HG03432 (cell line): ENCODE results near the gene ALDH3B2.
"Not testable (repeated sequence)": the region's sequence is repeated elsewhere in the genome, so short reads cannot be mapped to it uniquely, and the experiment has no call there.

Source experiments
- ATAC-seq: cut with Tn5 transposase; IDR thresholded peaks from one replicate; pipeline ENCODE4 v1.9.1; 2021; ENCODE audit warnings: mild to moderate bottlenecking, moderate library complexity; ENCODE audit not compliant: unreplicated experiment

The ALDH3B2 gene

DNA sequence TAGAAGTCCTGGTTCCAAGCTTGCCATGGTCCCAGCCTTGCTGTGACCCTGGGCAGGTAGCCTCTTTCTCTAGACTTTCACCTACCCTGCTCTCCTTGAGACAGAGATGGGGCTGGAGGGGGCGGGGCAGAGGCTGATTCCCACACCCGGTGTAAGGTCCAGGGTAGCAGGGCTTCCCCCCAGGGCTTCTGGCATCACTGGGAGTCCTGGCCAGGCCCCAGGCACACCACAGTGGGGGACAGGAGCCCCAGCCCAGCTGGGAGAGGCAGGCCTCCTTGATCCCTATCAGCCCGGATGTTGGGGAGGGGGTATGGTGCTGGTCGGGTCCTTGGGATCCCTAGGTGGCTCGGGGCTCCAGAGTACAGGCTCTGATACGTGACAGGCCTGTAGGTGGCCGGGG lies 43.0 kb downstream of the ALDH3B2 start:
- ATAC-seq = no peak

DNA sequence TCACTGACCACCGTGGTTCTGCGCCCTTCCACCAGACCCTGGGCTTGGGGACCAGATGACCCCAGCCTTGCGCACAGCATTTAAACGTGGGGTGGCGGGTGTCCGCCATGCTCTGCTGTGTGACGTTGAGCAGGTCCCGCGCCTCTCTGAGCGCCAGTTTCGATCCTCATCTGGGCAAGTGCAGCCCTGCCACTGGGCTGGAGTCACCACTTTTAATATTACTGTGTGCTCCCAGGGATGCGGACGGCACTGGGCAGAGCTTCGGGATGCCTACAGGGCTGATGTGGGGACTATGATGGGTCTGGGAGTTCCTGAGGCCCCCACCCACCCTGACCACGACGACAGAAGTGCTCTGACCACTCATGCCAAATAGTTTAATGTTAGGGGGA lies 43.5 kb downstream of the ALDH3B2 start:
- no peak for ATAC-seq

DNA sequence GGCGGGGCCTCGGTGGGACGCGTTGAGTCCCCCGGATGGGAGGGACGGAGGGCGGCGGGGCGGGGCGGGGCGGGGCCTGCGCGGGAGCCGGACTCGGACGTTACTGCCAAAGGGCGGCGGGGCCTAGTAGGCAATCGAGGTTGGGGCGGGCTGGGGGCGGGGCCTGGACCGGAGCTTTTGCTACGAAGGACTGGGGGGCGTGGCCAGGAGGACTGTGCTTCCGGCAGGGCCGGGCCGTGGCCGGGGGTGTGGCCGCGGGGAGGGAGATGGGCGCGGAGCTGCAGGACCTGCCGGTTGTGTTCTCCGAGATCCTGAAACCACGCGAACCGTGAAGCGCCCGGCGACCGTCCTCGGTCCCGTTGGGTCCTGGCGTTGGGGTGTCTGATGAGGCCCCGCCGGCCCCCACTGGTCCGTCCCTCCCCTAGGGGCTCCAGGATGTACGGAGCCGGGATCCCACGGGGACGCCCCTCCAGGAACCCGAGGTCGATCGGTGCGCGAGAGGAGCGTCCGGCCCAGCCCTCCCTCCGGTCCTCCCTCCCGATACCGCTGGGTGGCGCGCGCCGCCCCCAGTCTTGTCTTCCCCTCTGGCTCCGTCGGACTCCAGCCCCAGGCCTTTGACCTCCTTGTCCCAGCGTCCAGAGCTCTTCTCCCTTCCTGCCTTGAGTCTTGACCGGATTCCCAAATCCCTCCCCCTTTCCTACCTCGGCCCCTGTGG lies 44.0 kb downstream of the ALDH3B2 start:
- peak; percentile 68 for ATAC-seq

DNA sequence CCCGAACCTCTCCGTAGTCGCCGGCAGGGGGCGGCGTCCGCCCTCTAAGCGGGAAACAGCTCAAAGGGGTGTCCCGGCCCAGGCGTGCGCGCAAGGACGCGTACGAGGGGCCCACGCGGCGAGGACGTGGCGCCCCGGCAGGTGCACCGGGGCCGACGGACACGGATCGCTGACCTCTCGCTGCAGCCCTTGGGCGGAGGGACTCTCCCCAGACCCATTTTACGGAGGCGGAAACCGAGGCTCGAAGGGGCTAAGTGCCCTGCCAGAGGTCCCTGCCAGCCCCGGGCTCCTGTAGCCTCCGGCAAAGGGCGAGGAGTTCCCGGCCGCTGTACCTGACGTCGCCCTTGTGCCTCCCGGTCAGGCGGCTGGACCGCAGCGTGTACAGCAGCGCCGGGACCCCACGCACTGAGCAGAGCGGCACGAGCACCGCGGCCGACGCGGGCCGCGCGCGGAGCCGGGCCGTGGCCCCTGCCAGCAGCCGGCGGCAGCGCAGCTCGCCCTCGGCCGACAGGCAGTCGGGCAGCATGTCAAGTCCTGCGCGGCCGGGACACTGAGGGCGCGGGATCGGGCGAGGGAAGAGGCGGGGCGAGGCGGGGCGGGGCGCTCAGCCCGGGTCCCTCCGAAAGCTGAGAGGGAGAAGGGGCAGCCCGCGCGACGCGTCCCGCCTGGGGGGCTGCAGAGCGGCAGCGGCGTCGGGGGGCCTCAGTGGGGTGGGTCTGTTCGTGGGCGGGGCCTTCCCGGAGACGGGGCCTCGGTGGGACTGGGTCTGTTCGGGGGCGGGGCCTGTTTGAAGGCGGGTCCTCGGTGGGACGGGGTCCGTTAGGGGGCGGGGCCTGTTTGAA lies 44.8 kb downstream of the ALDH3B2 start, which contains the start of gene NUDT8:
TSS of gene NUDT8 (minus strand) at position 552 of the 842 bp plus-strand sequence. CDS start at position 526, 26 bp downstream.
- peak; percentile 55 for ATAC-seq

DNA sequence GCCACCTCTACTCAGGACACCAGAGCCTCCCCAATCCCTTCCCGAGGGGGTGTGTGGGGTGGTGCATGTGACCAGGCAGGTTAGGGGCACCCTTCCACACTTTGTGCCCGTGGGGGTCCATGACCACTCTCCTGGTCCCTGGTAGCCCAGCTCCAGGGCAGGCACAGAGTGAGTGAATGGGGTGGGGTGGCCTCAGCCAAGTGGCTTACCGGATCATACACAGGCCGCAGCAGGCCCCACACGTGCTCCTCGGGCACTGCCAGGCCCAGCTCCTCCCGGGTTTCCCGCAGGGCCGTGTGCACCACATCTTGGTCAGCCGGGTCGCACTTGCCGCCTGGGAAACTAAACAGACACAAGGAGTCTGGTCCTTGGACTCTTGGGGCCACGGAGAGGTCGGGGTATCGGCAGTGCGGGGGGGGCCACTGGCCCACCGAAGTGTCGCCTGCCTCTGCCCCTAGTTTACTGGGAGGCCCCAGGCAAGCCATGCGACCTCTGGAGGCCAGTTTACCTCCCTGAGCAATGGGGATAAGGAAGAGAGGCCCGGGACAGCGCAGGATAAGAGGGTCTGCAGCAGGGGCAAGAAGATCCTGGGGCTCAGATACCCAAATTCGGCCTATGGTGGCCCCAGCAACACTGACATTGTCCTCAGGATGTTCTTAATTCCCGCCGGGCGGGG lies 45.6 kb downstream of the ALDH3B2 start:
- no peak for ATAC-seq

DNA sequence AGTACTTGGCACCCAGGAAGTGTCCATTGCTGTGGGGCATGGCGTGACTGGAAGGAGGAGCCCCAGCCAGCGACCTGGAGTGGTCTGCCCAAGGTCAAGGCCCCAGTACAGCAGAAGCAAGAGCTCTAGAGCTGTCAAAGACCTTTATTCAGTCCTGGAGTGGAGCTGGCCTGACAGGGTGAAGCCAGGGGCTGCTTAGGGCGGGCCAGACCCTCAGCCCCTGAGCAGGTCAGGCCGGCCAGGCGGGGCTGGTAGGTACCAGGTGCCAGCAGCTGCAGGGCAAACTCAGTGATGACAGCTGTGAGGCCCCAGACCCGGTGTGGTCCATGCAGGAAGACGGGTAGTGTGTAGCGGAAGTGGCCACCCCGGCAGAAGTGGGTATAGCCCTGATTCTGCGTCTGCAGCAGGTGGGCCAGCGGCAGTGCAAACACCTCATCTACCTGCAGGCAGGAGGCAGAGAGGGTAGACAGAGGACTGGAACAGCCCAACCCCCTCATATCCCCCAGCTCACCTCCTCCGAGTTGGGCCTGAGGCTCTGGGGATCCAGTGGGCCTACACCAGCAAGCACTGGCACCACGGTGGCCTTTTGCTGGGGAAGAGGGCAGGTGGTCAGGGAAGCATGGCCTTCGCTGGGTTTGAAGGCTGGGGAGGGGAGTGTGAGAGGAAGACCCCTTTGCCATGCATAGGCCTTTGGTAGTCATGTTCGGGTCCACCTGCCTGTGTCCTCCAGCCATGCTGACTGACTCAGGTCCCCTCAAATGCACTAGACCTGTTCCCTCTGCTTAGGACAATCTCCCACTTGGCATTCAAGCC lies 46.4 kb downstream of the ALDH3B2 start:
- no peak for ATAC-seq

DNA sequence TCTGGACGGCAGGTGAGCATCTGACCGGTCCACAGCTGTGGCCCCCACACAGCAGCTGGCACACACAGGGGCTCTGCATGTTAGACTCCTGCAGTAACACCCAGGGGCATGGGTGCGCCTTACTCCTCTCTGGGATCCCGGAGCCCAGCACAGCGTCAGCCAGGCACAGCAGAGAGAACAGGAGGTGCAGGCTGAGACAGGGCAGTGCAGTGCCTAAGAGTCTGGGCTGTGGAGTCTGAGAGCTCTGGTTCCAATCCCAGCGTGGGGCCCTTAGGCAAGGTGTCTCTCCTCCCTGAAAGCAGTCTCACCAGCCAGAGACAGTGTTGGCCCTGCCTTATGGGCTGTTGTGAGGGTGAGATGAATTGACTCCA lies 47.0 kb downstream of the ALDH3B2 start:
- no peak for ATAC-seq

DNA sequence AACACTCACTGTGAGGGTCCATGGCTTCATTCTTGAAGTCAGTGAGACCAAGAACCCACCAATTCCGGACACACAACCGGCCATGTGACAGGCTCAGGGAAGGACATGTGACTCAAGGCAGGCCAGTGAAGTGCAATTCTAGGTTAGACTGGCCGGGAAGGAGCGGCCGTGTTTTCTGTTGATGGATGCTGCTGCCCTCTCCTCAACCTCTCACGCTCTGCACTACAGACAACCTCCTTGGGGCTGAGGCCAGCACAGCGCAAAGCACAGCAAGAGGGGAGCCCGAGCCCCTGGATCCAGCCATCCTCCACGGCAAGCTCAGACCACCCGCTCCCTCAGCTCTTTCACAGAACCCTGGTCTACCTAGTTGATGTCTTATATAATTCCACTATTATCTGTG lies 47.5 kb downstream of the ALDH3B2 start:
- ATAC-seq = no peak

DNA sequence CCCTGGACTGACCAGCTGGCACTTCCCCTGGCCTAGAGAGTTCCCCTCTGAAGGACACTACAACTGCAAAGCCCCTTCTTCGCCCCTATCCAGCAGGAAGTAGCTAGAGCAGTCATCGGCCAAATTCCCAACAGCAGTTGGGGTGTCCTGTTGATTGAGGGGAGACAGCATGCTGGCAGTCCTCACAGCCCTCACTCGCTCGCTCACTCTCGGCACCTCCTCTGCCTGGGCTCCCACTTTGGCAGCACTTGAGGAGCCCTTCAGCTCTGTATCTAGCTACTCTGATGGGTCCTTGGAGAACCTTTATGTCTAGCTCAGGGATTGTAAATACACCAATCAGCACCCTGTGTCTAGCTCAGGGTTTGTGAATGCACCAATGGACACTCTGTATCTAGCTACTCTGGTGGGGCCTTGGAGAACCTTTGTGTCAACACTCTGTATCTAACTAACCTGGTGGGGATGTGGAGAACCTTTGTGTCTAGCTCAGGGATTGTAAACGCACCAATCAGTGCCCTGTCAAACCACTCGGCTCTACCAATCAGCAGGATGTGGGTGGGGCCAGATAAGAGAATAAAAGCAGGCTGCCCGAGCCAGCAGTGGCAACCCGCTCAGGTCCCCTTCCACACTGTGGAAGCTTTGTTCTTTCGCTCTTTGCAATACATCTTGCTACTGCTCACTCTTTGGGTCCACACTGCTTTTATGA lies 48.1 kb downstream of the ALDH3B2 start:
- ATAC-seq = not testable (repeated sequence)

DNA sequence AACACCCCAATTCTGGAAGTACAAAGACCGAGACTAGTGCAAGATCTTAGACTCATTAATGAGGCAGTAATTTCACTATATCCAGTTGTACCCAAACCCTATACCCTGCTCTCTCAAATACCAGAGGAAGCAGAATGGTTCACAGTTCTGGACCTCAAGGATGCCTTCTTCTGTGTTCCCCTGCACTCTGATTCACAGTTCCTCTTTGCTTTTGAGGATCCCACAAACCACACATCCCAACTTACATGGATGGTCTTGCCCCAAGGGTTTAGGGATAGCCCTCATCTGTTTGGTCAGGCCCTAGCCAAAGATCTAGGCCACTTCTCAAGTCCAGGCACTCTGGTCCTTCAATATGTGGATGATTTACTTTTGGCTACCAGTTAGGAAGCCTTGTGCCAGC lies 50.6 kb downstream of the ALDH3B2 start:
- not testable (repeated sequence) for ATAC-seq

DNA sequence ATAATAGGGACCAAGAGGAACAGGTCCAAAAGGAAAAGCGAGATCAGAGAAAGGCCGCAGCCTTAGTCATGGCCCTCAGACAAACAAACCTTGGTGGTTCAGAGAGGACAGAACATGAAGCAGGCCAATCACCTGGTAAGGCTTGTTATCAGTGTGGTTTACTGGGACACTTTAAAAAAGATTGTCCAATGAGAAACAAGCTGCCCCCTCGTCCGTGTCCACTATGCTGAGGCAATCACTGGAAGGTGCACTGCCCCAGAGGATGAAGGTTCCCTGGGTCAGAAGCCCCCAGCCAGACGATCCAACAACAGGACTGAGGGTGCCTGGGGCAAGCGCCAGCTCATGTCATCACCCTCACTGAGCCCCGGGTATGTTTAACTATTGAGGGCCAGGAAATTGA lies 51.5 kb downstream of the ALDH3B2 start:
- not testable (repeated sequence) for ATAC-seq

DNA sequence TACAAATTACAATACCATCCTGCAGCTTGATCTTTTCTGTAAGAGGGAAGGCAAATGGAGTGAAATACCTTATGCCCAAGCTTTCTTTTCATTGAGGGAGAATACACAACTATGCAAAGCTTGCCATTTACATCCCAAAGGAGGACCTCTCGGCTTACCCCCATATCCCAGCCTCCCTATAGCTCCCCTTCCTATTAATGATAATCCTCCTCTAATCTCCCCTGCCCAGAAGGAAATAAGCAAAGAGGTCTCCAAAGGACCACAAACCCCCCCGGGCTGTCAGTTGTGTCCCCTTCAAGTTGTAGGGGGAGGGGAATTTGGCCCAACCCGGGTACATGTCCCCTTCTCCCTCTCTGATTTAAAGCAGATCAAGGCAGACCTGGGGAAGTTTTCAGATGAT lies 52.5 kb downstream of the ALDH3B2 start:
- not testable (repeated sequence) for ATAC-seq

DNA sequence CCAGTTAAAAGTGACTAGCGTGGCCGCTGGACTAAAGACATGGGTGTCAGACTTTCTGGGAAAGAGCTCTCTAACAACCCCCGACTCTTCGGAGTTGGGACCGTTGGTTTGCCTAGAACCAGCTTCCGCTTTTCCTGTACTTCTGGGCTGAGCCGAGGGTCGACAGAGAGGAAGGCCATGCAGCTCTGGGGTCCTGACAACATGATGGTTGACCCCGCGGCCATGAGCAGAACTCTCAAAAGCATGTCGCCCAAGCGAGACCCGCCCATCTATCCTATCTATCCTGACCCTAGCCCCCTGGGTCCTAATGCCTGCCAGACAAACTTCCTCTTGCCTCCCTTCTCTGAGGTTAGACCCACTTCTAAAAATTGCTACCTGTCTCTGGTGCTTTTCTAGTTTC lies 53.8 kb downstream of the ALDH3B2 start:
- not testable (repeated sequence) for ATAC-seq

DNA sequence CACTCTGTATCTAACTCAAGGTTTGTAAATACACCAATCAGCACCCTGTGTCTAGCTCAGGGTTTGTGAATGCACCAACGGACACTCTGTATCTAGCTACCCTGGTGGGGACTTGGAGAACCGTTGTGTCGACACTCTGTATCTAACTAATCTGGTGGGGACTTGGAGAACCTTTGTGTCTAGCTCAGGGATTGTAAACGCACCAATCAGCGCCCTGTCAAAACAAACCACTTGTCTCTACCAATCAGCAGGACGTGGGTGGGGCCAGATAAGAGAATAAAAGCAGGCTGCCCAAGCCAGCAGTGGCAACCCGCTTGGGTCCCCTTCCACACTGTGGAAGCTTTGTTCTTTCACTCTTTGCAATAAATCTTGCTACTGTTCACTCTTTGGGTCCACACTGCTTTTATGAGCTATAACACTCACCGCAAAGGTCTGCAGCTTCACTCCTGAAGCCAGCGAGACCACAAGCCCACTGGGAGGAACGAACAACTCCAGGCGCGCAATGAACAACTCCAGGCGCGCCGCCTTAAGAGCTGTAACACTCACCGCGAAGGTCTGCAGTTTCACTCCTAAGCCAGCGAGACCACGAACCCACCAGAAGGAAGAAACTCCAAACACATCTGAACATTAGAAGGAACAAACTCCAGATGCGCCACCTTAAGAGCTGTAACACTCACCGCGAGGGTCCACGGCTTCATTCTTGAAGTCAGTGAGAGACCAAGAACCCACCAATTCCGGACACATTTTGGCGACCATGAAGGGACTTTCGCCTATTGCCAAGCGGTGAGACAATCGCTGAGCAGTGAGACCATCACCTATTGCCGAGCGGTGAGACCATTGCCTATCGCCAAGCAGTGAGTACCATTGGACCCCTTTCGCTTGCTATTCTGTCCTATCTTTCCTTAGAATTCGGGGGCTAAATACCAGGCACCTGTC lies 54.5 kb downstream of the ALDH3B2 start:
- ATAC-seq = not testable (repeated sequence)

DNA sequence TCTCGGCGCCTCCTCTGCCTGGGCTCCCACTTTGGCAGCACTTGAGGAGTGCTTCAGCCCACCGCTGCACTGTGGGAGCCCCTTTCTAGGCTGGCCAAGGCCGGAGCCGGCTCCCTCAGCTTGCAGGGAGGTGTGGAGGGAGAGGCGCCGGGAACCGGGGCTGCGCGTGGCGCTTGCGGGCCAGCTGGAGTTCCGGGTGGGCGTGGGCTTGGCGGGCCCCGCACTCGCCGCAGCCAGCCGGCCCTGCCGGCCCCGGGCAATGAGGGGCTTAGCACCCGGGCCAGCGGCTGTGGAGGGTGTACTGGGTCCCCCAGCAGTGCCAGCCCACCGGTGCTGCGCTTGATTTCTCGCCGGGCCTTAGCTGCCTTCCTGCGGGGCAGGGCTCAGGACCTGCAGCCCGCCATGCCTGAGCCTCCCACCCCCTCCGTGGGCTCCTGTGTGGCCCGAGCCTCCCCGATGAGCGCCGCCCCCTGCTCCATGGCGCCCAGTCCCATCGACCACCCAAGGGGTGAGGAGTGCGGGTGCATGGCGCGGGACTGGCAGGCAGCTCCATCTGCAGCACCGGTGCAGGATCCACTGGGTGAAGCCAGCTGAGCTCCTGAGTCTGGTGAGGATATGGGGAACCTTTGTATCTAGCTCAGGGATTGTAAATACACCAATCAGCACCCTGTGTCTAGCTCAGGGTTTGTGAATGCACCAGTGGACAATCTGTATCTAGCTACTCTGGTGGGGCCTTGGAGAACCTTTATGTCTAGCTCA lies 55.3 kb downstream of the ALDH3B2 start:
- ATAC-seq = not testable (repeated sequence)

DNA sequence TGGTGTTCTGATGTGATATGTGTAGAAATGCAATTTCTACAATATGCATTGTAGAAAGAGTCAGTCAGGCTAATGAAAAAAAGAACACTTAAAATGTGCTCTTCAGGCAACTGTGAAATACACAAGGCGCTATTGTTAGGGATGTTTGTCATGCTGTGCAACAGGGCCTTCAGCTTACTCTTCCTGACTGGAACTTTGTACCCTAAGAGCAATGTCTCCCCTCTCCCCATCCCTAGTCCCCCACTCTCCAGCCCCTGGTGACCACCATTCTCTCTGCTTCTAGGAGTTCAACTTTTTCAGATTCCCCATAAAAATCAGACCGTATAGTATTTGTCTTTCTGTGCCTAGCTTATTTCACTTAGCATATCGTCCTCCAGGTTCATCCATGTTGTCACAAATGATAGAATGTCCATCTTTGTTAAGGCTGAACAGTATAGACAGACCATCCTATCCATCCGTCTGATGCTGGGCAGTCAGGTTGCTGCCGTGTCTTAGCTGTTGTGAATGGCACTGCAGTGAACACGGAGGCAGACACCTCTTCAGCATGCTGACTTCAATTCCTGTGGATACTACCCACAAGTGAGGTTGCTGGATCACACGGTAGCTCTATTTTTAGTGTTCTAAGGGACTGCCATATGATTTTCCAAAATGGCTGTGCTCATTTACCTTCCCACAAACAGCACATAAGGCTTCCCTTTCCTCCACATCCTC lies 57.0 kb downstream of the ALDH3B2 start:
- no peak for ATAC-seq

DNA sequence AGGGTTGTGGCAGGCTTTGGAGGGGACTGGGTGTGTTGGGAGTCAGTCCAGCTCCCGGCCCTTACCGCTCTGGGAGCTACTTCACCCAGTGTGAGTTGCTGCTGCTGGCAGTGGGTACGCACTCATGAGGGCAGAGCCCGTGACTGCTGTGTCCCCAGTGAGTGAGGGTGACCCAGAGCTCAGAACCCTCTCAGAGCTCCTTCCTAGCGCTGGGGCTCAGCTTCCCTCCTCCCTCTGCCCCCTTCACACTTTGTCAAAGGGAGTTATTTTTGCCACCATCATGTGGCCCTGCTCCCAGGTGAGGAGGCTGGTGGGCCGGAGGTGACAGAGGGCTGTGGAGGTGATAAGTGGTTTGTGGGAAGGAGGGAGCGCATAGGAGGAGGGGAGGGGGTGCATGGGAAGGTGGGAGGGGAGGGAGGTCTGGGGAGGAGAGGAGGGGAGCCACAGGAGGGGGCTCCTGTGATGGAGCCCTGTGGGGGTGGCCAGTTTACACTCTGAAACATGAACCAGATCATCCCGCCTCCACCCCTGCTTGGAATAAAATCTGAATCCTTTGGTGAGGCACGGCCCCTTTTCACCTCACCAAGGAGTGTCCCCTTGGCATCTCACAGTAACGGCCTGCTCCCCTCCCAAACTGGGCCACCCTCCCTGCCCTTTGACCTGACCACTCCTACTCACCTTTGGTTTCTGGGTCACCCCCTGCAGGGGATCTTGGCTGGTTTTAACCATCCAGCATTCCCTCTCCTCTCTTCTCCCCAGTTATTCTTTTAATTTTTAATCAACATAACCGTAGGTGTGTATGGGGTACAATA lies 57.8 kb downstream of the ALDH3B2 start:
- ATAC-seq = no peak
